Measurements from ENCODE around the gene FGF1.
"Not testable (repeated sequence)": the region's sequence is repeated elsewhere in the genome, so short reads cannot be mapped to it uniquely, and the experiment has no call there.

Gene FGF1

DNA sequence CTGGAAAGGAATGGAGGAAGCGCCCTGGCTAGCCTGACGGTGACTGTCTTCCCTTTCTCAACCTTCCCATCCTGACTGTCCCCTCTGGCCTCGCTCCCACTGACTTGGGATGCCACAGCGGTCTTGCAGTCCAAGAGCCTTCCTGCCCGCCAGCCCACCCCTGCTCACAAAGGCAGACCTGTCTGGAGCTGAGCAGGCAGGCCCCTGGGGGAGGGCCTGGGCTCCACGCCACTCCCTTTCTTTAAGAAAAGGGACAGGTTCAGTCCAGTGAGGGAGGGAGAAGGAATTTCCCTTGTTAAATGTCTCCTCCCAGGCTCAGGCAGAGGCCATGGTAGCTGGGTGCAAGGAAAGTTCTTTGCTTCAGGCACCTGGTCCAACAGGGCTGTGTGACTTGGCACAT, 18.1 kb downstream of the FGF1 start:
- DNase-seq: no peak

GRCh38 chr5:142664636-142665035, 21.3 kb downstream of the FGF1 start:
- DNase-seq: no peak

GRCh38 chr5:142664067-142664466, 21.8 kb downstream of the FGF1 start:
- DNase-seq: no peak

GRCh38 chr5:142663246-142663645, 22.6 kb downstream of the FGF1 start:
- no peak for DNase-seq

- no peak for DNase-seq
Observed at GRCh38 chr5:142661957-142662356, 23.9 kb downstream of the FGF1 start.

GRCh38 chr5:142661143-142661542, 24.7 kb downstream of the FGF1 start:
- no peak for DNase-seq

DNA sequence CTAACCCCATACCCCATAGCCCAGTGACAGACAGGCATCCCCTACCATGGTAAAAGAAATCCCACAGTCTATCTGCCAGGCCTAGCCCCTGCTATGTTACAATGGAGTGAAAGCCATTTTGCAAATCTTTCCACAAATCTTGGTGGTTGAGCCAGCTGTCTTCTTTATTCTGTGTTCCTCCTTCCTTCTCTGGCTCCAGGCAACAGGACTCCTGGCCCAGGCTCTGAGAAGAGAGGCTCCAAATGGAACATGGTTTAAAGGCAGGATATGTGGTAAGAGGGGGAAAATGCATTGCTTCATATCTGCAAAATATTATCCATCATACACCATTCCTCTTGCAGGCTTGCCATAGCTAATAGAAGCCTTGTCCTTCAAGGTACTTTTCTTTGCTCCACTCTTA, 25.2 kb downstream of the FGF1 start:
- DNase-seq: no peak

- no peak for DNase-seq
Observed at GRCh38 chr5:142660196-142660595, 25.7 kb downstream of the FGF1 start.

- DNase-seq: no peak
Observed at GRCh38 chr5:142659405-142659804, 26.5 kb downstream of the FGF1 start.

GRCh38 chr5:142658278-142658677, 27.6 kb downstream of the FGF1 start:
- DNase-seq: no peak

DNA sequence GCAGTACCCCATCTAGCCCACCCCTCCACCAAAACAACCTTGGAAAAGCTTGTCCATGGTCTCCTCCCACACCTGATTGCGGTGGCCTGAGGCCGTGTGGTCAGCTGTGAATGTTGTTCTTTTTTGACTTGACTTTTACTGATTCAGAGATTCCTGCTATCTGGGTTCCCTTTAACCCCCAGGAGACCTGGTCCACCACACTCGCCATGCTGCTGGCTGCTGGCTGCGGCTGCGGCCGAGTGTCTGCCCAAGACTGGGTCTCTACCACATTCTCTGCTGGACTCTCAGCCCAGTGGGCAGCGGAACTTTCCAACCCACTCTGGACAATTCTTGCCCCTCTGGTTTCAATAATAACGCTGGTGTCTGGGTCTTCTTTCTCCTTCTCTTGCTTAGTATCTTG, 28.4 kb downstream of the FGF1 start:
- no peak for DNase-seq

DNA sequence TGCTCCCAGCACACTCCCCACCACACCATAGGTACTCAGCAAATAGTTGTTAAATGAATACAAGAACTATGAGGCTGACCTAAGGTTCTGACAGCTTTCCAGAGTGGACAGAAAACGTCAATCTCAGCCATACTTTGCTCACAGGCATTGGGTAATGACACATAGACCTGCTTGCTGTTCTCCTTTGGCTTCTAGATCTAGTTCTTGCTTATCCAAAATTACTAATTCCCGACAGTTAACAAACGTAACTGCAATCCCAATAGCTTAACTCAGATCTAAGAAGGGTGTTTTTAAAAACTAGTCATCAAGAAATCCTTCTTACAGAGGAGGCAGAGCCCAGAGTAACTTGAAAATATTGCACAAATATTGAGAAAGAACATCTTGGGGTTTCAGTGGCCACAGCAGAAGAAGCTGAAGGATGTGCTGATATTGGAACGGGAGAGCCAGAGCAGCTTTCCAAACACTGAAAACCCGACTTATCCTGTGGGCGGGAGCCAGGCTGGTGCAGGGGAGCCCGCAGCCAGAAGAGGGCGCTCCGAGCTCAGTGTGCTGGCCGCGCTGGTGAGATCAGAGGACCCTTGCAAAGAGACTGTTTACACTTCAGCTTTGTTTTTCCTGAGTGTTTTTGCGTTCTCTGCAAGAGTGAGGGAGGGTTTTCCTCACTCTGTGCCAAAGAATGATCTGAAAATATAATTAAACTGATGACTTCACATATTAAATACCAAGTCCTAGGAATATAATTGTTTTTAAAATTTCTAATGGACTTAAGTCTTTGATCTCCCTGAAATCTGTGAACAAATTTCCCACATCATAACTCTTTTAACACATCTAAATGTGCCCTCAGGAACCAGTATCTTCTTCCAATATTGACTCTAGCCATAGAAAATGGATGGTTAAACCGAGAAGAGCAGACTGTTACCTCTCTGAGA, 30.3 kb downstream of the FGF1 start:
- DNase-seq: no peak

DNA sequence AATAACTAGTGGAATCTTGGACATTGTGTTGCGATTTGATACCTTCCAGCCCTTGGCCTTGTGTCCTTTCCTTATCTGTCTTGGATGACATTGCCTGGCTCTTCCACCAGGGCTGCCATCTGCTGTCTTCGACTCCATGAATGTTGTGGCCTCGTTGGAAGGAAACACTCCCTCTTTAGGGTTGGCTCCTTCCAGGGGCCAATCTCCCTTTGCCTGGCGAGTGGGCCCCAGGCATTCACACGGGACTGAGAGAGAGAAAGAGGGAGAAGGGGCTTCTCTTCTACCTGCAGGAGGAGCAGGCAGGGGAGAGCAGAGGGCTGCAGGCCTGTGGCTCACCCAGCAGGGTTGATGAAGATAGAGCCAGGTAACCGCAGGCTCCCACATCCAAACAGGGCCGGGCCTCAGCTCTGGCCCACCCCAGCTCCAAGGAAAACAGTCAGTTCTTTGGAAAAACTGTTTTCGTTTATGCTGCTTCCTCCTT, 31.3 kb downstream of the FGF1 start:
- no peak for DNase-seq

DNA sequence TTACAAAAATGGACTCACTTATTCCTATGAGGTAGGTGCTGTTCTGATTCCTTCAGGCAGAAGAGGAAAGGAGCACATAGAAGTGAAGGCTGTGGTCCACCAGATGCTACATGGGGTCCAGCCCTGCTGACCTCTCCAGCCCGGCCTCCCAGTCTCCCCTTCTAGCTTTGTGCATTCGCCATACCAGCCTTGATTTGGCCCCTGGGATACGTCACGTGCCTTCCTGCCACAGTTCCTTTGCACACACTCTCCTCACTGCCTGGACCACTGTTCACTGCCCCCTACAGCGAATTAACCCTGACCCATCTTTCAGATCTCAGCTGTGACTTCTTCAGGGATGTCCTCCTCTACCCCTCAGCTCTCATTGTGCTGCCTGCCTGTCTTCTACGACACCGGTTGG, 32.6 kb downstream of the FGF1 start:
- DNase-seq: no peak

GRCh38 chr5:142652563-142652962, 33.3 kb downstream of the FGF1 start:
- no peak for DNase-seq

- no peak for DNase-seq
Observed at GRCh38 chr5:142650881-142651280, 35.0 kb downstream of the FGF1 start.

DNA sequence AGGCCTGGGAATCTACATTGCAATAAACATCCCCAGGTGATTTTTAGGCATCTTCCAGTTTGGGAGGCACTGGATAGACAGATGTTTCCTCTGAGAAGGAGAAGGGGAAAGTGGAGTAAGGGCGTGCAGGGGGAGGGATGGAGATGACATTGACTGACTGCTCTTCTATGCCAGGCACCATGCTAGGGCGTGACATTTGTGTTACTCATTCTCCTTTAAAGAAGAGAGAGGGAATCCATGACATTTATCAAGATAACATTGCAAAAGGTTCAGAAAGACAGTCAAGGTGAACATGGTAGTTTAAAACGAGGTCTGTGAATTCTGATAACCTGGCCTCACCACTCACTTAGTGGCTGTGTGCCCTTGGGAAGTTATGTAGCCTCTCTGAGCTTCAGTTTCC, 35.8 kb downstream of the FGF1 start:
- no peak for DNase-seq

- DNase-seq: not testable (repeated sequence)
Observed at GRCh38 chr5:142648108-142648507, 37.8 kb downstream of the FGF1 start.

DNA sequence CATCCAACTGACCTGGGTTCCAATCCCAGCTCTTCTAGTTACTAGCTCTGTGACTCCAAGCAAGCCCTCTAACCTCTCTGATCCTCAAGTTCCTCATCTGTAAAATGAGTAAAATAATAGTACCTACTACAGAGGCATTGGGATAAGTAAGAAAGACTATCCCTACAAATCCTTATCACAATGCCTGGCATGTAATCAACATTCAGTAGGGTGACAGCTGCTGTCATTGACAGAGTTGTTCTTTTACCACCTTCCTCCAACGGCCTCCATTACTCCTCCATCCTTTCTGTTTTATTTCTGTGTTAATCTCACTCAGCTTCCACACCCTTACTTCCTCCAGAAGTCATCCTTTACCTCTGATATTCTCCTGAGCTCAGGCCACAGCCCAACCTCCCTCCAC, 40.4 kb downstream of the FGF1 start:
- DNase-seq: no peak

GRCh38 chr5:142644640-142645361, 41.1 kb downstream of the FGF1 start:
- DNase-seq: no peak

- DNase-seq: no peak
Observed at GRCh38 chr5:142644127-142644526, 41.8 kb downstream of the FGF1 start.

DNA sequence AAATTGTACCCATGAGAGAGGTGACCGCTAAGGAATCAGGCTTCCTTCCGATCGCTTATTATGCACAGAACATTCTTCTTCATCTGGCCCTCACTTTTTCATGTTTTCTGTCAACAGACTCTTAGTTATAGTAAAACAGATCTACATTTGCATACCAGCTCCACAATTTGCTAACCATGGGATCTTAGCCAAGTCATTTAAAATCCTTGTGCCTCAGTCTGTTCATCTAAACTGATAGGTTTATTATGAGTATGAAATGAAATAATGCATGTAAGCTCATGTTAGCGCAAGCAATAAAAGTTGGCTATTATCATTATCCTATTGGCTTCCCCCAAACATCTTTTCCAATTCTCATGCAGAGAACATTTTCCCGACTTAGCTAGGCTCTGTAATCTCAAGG, 42.3 kb downstream of the FGF1 start:
- DNase-seq: no peak

DNA sequence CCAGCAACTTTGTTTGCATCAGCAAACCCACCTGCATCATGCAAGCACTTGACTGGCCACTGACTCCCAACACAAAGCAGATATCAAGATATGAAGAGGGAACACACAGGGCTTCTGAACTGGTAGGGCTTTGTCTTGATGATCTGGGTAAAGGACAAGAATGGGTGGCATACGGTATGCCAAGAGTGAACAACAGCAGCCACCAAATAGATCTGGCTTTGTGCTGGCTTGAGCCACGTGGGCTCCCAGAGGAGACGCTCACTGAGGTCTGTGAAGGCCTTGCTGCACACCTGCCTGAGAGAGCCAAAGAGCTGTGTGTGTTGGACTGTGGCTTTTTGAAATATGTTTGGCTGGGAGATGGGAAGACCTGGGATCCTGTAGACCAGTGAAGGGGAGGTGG, 43.5 kb downstream of the FGF1 start:
- DNase-seq: no peak

DNA sequence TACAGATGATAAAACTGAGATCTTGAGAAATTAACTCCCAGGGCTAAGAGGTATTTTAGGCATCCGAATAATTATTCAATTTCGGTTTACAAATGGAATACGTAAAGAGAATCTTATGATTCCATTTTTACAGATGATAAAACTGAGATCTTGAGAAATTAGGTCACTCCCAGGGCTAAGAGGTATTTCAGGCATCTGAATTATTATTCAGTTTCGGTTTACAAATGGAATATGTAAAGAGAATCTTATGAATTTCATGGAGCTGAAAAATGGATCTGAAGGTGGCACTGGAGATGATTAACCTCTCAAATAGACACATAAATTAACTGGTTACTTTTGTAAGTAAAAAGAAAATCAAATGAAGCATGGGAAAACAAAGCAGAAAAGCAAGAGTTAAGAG, 44.2 kb downstream of the FGF1 start:
- DNase-seq: no peak

Measured in KG1 (cell line).